Astrocyte (in vitro differentiated cells and primary cell): ENCODE measurements around the gene SEMA3A.

Experiments
- CTCF ChIP-seq: IDR thresholded peaks from 2 replicates; pipeline ENCODE4 v1.5.1; 2011; ENCODE audit warnings: low read depth, mild to moderate bottlenecking, inconsistent platforms, low read length, moderate library complexity; ENCODE audit not compliant: insufficient read depth
- EZH2 ChIP-seq: IDR thresholded peaks from 2 replicates; pipeline ENCODE4 v1.6.1; 2012; ENCODE audit warnings: mild to moderate bottlenecking, low read length, inconsistent platforms; ENCODE audit not compliant: insufficient read depth

- TF ChIP-seq CTCF (no peak), EZH2 (no peak)
Measured at GRCh38 chr7:84108787-84109186, 85.8 kb downstream of the SEMA3A start.
